Stimulated activated CD4-positive, alpha-beta T cell treated with anti-CD3 and anti-CD28 coated beads, Interleukin-4, amount 100 ng/mL, for 4 hours (primary cell): ENCODE measurements around the gene INKA1.
"Not testable (repeated sequence)": the region's sequence is repeated elsewhere in the genome, so short reads cannot be mapped to it uniquely, and the experiment has no call there.

ENCODE experiments used
- DNase-seq, 2 experiments: peaks; one replicate each; pipeline ENCODE4 v3.0.0-alpha.2; 2020

Gene INKA1

GRCh38 chr3:49813497-49814174, 10.6 kb downstream of the INKA1 start, which contains the start of gene UBA7:
Gene UBA7, minus strand, starts transcription at chr3:49813953. Its CDS starts 166 bp downstream, at chr3:49813787.
- peak; percentile 5 to 17 for DNase-seq

- not testable (repeated sequence) for DNase-seq
Measured at GRCh38 chr3:49823131-49823530, 20.1 kb downstream of the INKA1 start.

GRCh38 chr3:49826016-49826415, 23.0 kb downstream of the INKA1 start:
- DNase-seq, result no peak

GRCh38 chr3:49831341-49831740, 28.3 kb downstream of the INKA1 start:
- no peak for DNase-seq

GRCh38 chr3:49839193-49839809, 36.2 kb downstream of the INKA1 start:
- DNase-seq, result peak; percentile 72 to 73

GRCh38 chr3:49840388-49840787, 37.3 kb downstream of the INKA1 start:
- DNase-seq, result no peak

GRCh38 chr3:49841126-49841696, 38.1 kb downstream of the INKA1 start:
- DNase-seq, result no peak

GRCh38 chr3:49841806-49842205, 38.7 kb downstream of the INKA1 start:
- no peak for DNase-seq

GRCh38 chr3:49842843-49843517, 39.9 kb downstream of the INKA1 start:
- DNase-seq, result no peak

- DNase-seq, result no peak
Measured at GRCh38 chr3:49844464-49845183, 41.6 kb downstream of the INKA1 start.

- DNase-seq, result no peak
Measured at GRCh38 chr3:49845694-49846093, 42.6 kb downstream of the INKA1 start.
